Stimulated activated CD4-positive, alpha-beta T cell treated with anti-CD3 and anti-CD28 coated beads, Interleukin-12 subunit alpha, Interleukin-12 subunit beta, amount 100 ng/mL, for 4 hours (primary cell): Measurements from ENCODE around the gene TRIM15.

ENCODE experiments used
- DNase-seq: peaks from one replicate; pipeline ENCODE4 v3.0.0-alpha.2; 2020

TRIM15 gene

DNA sequence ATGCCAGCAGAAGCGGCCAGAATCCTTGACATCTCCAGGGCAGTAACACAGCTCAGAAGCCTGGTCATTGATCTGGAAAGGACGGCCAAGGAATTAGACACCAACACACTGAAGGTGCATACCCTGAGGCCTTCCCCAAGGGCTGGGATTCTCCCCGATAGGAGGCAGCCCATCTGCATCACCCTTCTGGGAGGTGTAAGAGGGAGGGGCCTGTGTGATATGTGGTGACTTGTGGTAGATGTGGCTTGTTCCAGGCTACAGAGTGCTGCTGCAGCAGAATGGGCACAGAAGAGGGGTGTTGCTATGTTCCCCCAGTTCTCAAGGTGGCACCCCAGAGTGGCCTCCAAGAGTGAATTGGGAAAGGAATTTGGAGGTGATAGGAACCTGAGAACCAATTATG, 16.2 kb upstream of the TRIM15 start:
- no peak for DNase-seq

DNA sequence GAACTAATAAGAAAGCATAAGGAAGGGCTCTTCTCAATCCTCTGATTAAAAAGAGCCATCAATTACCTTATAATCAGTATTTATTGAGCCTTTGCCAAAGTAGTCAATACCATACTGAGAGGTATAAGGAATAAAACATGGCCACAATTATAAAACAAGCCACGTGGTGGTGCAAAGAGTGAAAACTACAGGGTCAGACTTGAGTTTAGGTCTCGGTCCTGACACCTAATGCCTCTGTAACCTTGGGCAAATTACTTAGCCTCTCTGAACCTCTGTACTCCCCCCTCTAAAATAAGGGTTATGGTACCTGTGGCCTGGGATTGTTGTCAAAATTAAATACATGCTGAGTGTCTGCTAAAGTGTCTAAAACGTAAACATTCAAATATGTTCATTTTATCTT, 14.1 kb upstream of the TRIM15 start:
- DNase-seq: no peak

DNA sequence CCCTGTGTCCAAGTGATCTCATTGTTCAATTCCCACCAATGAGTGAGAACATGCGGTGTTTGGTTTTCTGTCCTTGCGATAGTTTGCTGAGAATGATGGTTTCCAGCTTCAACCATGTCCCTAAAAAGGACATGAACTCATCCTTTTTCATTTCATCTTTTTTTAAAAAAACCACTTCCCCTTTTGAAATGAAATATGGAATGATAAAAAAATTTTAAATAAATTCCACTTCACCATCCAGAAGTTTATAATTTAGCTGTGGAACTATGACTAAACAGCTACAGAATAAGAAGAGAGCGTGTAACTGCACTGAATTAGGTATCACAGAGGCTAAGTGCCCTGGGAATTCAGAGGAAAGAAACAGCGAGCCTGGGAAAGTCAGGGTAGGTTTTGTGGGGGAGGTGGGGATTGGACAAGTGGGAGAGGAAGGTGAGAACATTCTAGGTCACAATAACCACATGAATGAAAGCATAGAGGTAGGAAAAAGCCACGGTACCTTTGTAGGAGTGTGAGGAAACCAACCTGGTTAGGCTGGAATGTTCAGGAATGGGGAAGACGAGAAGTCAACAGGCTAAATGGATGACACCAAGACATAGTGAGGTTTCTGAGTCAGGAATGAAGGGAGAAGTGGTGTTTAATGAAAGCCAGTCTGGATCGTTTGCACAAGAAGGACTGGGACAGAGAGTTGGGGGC, 13.3 kb upstream of the TRIM15 start:
- DNase-seq: no peak

DNA sequence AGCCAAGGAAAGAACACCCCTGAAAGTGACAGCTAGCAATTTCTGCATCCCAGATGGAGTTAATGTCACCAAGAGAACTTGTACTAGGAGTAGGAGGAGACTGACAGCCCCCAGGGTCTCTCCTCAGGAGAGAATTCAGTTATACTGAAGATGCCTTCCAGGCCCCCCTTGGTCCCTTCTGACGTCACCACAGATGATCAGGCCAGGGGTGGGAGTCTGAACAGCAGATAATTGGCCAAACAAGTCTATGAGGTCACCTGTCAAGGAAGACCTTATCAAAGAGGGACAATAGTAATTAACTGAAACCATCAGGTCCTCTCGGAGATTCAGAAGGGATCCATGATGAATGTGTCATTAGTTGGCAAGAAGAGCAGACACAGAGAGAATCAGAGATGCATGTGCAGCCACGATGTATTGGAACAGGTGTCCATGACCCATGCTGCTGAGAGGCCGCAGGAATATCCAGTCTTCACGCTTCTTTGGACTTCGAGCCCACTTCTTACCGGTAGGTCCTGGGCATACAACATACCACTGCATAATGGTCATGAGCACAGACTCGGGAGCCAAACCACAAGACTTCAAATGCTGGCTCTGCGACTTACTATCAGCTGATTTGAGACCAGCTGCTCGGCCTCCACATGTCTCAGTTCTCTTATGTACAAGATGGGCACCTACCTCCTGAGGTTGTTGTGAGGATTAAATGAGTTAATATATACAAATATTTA, 12.5 kb upstream of the TRIM15 start:
- DNase-seq: no peak

DNA sequence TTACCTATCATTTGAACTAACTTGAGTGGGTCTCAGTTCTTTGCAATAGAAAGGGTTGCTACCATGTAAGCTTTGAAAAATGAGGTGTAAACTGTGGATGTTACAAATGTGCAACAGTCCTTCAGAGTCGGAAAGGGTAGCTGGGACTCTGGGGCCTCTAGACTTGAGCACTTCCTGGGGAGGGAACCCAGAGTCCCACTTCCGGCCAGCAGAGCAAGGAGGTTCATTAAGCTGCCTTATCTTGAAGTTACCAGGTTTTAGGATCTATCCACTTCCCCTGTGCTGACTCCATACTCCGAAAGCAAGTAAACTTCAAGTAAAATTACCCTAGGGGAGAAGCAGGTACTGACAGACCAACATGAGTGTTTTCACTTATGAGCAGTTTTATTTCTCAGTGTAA, 11.8 kb upstream of the TRIM15 start:
- no peak for DNase-seq

DNA sequence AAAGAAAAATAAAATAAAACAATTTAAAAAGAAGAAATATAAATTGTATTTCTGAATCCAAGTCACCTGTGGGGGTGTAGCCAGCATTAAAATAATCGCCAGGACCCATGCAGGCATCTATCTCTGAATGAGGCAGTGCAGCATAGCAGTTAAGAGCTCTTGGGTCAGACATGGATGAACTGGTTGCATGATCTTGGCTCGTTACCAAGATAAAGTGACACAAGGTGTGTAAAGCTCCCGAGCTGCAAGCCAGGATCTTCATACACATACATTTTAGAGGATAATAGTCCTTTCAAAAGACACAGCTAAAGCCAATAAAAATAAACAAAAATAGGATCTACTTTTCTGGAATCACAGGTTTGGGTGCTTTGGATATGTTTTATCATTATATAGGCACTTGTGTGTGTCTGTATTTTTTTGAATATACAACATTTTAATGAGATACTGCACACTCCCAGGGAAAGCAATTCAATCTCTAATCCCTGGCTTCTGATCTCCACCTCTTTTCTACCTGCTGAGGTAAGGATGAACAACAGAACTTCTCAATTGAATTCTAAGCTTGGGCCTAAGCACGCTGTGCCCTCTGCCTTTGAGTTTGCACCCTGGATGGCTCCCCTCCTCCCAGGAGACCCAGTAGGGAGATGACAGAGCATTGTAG, 11.2 kb upstream of the TRIM15 start:
- no peak for DNase-seq

DNA sequence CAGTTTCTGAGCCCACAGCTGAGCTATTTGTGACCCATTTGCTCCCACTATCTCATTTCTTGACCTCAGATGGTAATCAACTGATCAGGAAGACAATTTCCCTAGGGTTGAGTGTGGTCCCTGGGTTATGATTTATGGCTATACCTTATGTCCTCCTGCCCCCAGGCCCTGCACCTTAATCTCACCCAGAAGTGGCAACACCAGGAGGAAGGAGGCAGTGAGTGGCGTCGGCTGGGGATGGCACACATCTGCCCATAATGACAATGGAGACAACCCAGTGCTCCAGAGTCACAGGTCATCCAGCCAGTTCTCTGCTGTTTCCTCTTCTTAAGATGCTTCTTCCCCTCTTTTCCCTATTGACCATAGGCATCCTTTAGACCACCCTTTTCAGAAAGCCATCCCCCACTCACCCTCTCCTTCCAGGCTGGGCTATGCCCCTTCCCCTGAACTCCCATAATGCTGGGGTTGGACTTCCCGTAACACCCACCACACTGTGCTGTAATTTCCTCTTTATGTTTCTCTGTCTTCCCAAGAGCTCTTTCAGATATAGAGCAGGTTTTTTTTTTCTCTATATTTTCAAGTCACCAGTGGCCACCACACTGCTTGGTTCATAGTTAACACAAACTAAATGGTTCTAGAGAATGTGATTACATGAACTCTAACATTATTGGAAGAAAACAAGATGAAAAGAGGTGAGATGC, 10.3 kb upstream of the TRIM15 start:
- no peak for DNase-seq

DNA sequence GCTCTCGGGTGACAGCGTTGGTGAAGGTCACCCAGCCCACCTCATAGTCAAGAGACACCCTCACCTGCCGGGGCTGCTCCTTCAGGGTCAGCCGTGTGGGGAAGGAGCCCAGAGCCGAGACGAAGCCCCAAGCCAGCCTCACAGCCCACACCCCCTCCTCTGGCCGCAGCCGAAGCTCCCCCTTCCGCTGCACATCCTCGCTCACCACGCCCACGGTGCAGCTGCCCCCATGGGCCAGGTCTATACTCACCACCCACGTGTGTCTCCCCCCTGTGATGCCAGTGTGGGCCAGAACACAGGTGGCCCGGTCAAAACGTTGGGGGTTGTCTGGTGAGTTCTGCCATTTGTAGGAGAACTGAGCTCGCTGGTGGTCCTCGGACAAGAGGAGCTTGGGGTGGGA, 9.3 kb upstream of the TRIM15 start:
- DNase-seq: no peak

DNA sequence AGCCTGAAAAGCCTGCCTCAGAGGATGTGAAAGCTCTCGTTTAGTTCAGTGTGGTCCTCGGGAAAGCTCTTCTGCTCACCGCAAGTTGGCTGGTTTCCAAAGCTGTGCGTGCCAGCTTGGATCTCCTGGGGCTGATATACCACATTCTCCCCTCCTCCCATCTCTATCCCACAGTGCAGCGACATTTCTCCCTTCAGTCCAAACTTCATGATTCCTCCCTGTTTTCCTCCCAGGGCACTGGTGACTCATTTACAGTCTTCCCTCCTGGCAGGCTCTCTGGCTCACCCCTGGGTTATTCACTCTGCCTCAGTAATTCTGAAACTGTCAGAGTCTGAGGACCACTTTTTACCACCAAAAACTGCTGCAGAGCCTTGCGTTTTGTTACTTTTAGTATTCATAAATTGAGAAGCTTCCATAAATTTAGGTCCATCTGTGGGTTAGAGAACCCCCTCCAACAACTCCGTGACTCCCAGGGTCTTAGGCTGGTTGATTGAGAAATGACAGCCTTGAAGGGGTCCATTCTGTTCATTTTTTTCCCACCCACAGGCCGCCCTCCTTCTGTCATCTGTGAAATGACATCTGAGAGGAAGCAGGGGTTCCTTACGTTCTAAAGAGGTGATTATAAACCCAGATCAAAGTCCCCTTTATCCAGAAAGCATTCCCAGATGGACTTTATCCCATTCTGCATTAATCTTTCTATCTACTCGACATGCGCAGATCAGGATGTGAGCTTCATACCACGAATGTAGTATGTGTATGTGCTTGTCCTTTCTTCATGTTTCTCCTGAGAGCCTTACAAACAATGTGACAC, 8.4 kb upstream of the TRIM15 start:
- no peak for DNase-seq

DNA sequence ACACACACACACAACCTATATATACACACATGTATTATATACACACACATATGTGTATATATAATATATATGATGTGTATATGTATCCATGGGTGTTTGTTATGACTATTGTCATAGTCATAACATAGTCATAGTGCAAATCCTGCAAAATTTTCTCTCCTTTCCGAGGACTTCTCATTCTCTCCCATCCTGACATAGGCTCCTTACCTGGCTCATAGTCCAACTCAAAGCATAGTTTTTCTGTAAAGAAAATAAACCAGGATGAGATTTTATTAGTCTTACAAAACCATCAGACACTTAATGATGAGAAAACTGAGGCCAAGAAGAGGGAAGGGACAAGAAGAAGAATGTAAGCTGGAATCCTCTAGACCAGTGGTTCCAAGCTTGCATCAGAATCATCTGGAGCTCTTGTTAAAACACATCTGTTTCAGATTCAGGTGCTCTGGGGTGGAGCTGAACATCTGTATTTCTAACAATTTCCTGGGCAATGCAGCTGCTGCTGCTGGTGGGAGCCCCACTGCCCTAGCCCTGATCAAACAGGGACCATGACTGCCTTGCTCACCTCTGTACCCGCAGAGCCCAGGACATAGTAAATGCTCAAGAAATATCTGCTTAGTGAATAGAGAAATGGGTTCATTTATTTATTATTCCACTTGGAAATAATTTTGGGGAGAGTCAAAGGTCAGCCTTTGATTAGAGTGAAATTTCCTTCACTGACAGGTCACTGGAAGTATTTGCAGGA, 7.7 kb upstream of the TRIM15 start:
- DNase-seq: no peak

DNA sequence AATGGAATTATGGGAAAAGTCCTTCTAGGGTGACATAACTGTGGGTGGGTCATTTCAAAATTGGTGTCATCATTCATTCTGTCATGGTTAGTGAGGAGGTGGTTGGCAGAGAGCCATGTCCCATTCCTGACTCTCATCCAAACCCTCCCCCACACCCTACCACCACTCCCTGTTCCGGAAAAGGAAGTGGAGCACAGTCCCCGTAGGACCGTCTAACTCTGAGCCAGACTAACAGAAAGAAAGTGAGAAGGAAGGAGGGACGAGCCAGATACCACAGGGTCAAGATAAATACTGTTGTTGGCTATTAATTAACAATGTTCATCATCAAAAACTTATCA, 7.1 kb upstream of the TRIM15 start:
- DNase-seq: no peak

DNA sequence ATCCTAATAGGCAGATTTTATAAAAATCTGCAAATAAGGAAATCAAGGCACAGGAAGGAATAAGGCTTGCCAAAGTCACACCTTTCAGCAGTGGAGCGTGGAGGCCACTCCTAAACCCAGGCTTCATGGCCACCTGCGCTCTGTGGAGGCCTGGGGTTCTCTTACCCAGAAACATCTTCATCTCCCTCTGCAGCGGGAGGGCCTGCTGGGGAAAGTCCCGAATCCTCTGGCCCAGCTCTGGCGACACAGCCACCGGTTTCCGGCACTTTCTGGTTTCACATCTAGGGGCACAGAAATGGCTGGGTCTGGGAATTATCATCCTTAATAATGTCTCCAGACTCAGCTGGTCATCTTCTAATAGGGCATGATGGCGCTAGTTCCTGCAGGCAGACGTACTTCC, 6.6 kb upstream of the TRIM15 start:
- no peak for DNase-seq

DNA sequence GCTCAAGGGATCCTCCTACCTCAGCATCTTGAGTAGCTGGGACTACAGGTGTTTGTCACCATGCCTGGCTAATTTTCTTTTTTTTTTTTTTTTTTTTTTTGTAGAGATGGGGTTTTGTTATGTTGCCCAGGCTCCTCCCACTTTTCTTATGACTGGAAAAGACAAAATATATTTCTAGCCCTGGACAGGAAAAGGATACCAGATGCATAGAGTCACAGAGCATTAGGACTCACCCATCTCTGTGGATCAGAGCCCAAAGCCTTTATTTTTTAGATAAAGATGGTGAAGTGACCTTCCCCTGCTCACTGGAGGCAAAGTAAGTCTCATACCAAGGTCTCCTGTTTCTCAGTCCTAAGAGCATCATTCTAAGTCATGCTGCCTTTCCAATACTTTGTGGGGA, 5.8 kb upstream of the TRIM15 start:
- DNase-seq: no peak

DNA sequence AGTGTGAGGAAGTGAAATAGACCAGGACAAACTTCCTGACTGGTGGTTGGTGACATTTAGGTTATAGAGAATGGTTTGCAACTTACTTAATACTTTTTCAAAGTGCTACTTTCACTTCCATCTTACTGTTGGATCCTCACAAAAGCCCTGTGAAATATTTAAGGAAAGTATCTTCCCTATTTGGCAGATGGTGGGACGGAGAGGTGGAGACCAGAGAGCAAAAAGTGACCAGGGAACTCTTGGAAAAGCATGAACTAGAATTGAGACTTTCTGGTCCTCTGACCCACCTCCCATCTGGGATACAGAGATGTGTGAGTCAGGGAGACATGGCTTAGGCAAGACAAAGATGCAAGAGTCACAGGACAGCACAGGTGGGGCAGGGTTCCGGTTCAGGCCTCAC, 5.3 kb upstream of the TRIM15 start:
- DNase-seq: no peak

DNA sequence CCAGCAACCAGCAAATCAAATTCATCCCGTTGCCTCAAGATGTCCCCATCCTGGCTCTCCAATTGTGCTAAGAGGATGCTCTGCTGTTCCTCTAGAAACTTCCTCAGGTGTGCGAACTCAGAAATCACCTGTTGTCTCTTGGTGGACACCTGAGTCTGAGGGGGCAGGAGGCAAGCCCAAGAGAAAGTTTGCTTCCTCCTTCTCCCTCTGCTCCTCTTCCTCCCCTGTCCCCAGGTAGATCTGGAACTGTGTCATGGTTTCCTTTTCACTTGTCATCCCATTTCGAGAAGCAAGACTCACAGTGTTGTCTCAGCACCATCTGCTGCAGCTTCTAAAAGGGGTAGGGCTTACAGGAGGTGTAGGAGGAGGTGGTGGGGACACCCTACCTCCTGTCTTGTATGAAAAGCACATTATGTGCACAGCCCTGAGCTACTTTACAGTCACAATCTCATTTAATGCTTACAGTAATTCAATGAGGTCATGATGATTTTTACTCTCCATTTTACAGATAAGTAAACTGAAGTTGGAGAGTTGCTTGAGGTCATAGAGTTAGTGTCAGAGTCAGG, 4.8 kb upstream of the TRIM15 start:
- DNase-seq: no peak

DNA sequence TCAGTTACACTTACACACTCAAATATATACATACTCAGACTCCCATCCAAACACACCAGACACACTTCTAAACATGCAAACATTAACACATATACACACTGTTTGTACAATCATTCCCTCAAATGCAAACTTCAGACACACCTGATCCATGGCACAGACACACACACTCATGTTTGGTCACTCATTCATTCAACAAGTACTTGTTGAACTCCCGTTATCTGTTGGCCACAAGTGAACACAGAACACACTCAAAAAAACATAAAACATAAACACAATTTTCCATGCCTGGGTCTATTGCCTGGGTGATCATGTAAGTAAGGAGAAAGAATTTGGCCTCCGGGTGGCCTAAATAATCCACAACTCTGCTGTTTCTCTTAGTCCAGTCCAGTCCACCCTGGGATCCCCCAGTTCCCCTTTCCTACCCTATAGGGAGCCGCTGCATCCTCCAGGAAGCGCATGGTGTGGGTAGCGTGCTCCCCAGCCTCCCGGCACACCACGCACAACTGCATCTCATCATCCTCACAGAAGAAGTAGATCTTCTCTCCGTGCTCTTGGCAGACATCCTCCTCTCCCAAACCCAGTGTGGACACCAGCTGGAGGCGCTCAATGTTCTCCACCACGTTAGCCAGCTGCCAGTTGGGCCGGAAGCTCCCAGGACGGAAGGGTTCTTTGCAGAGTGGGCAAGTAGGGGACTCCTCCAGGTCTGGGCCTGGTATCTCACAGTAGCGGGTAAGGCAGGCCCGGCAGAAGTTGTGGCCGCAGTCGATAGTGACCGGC, 3.1 kb upstream of the TRIM15 start:
- no peak for DNase-seq

DNA sequence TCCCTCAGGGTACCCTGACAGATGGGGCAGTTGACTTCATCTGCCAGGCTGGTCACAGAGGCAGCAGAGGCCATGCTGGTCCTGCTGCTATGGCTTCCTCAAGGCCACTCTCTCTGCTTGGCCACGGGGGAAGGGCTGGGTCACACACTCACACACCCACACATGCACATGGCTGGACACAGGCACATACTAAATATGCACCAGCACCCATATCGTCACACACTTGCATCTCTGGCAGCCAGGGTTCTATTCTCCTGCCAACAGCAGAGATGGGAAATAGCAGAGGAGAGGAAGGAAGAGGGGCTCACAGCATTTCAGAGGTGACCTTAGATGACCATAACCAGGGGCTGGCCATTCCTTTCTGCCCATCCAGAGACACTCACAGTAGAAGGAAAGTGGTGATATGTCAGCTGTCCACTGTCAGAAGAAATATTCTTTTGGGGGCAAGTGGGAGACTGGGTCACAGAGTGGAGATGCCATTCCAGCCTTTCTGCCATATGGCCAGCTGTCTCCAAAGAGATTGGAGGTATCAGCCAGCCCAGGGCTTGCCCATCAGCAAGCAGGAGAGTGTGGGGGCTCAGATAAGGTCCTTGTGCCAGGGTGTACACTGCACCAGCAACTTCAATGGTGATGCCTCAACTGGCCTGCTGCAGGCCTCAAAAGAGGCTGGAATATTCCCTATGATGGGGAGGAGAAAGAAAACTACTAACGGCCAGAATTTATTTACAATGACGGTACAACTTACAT, 2.4 kb upstream of the TRIM15 start, which contains the start of gene TRIM10:
TSS of gene TRIM10 (minus strand) at position 427 of the 747 bp plus-strand sequence. CDS start at position 74, 353 bp downstream.
- no peak for DNase-seq

DNA sequence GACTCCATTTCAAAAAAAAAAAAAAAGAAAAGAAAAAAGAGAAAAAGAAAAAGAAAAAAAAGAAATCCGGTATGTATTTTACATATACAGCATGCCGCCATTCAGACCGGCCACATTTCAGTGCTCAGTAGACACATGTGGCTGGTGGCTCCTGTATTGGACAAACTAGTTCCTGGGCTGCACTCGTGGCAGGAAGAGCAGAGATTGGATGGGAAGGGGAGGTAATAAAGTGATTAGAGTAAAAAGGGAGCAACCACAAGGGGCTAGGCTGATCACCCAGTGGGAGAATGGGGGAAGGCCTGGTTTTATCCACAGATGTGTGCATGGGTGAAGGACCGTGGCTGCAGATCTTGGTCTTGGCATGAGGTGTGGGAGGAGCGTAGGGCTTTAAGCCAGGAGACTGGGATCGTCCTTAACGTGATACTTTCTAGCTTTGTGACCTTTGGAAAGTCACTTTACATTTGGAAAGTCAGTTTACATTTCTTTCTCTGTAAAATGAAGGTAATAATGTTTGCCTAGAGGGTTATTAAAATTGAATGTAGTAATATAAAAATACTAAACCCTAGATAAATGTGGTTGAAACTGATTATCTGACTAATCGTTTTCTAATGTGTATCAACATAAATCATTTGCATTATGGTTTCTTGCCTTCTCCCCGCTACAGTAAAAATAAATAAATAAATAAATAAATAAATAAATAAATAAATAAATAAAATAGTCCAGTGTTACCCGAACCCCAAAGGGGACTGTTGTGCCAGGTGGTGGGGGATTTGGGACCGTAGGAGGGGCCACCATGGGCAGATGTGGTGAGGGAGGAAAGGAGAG, 869 bp upstream of the TRIM15 start:
- no peak for DNase-seq
